ENCODE results near the gene LGR6.
"Not testable (repeated sequence)": the region's sequence is repeated elsewhere in the genome, so short reads cannot be mapped to it uniquely, and the experiment has no call there.

Gene LGR6

GRCh38 chr1:202240226-202240625, 46.6 kb downstream of the LGR6 start:
- DNase-seq (ENCODE audit: low read depth in 2 of 2) = not testable (repeated sequence)

DNA sequence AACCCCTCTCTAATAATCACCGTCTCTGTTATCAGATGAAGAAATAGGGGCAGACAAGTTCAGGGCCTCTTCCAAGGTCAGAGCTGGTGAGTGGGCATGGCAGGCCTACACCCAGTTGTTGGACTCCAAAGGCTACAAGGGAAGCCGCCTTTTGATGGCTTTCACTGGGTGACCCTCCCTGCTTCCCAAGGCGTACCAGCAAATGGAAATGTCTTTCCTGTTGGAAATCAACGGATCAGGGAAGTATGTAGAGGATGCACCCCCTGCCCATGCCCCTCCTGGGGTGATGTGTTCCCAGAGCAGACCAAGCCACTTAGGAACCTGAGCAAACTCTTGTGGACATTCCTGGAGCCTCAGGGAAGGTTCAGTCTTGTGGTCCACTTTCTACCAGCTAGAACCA, 47.4 kb downstream of the LGR6 start:
- no peak for DNase-seq (ENCODE audit: low read depth in 2 of 2)

DNA sequence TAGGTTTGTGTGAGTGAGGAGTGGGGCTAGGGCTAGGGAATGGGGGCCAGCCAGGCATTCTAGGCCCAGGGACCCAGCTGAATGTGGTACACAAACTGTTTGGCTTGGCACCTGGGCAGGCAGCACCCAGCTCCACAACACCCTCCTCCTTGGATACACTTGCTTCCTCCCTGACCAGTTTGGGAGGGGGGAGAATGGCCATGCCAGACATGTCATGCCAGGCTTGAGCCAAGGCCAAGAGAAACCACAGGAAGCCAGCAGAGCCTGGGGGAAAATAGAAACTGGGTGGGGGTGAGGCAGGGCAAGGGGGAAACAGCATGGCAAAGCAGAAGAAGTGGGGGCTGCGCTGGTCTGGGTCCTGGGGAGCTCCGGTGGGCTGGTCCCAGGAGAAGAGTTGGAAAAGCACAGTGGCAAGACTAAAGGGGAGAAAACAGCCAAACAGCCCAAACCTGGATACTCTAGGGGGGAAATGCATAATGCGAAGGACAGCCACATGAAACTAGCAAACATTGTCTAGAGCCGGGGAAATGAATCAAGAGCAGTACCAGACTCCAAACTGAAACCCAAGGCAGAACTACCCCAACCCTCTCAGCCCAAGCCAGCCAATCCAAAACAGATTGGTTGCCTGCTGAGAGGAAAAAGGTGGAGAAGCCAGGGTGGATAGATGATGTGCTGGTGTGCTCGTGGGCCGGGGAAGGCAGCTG, 47.9 kb downstream of the LGR6 start:
- DNase-seq (ENCODE audit: low read depth in 2 of 2) = no peak

GRCh38 chr1:202242080-202242419, 48.5 kb downstream of the LGR6 start:
- no peak for DNase-seq (ENCODE audit: low read depth in 2 of 2)

DNA sequence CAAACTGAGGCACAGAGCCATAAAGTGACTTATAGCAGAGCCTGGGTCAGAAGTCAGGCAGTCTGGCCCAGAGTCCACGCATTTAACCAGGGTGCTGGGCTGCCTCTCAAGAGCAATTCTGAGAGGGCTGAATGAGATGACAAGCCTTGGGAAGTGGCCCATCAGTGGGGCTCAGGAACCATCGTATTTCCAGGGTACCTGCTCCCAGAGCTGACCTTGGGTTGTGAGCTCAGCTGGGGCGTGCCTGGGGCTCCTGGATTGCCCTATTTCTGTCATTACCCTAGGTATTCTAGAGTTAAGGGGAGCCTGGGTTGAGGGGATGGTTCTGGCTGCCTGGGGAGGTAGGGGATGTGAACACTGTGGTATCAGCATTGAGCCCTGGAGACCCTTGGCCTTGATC, 49.4 kb downstream of the LGR6 start:
- DNase-seq (ENCODE audit: low read depth in 2 of 2) = no peak

- DNase-seq (ENCODE audit: low read depth in 2 of 2) = no peak
Measured at GRCh38 chr1:202244841-202245261, 51.3 kb downstream of the LGR6 start.

GRCh38 chr1:202245391-202245790, 51.8 kb downstream of the LGR6 start:
- DNase-seq (ENCODE audit: low read depth in 2 of 2) = no peak

DNA sequence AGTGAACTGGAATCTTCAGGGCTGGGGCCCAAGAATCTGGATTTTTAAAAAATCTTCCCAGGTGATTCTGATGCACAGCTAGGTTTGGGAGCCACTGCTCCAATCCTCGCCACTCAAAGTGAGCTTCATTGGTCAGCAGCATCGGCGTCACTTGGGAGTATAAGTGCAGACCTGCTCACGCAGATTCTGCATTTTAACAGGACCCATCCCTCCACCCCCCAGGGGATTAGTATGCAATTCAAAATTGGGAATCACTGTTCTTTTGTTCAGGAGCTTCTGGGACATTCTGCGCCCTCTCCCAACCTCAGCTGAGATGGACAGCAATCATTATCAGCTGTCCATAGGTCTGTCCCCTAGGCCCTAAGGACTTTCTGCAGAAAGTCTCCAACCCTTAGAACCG, 53.5 kb downstream of the LGR6 start:
- DNase-seq (ENCODE audit: low read depth in 2 of 2) = no peak

- DNase-seq (ENCODE audit: low read depth in 2 of 2) = no peak
Measured at GRCh38 chr1:202247837-202248795, 54.5 kb downstream of the LGR6 start.

DNA sequence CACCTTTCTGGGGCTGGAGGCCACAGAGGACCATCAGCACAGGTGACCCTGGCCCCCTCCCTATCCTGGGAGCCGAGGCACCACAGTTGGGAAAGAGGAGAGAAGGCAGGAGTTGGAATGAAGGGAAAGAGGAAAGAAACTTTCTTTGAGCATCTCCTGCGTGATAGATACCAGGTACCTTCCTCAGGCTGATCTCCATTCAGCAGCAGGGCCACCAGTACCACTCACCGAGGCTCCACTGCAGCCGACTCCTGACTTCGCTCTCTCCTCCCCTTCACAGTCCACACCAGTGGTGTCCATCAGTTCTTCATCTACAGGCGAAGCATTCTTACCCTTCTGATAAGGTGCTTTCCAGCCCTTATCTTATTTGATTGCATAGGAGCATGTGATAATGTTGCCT, 55.3 kb downstream of the LGR6 start:
- no peak for DNase-seq (ENCODE audit: low read depth in 2 of 2)

DNA sequence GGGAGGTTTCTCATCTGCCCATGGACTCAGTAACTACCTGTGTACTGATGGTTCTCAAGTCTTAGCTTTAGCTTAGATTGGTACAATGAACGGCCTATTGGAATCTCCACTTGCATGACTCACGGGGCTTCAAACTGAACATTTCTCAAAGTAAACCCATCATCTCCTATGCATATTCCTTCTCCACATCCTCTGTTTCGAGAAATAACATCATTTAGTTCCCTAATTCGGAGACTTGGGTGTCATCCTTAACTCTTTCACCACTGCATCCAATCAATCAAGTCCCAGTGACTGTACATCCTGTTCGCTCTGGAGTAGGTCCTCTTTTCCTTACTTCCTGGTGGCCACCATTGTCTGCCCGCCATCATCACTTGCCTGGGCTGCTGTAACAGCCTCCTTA, 55.8 kb downstream of the LGR6 start:
- DNase-seq (ENCODE audit: low read depth in 2 of 2) = no peak

GRCh38 chr1:202249846-202250245, 56.2 kb downstream of the LGR6 start:
- no peak for DNase-seq (ENCODE audit: low read depth in 2 of 2)

- no peak for DNase-seq (ENCODE audit: low read depth in 2 of 2)
Measured at GRCh38 chr1:202250982-202251381, 57.4 kb downstream of the LGR6 start.

DNA sequence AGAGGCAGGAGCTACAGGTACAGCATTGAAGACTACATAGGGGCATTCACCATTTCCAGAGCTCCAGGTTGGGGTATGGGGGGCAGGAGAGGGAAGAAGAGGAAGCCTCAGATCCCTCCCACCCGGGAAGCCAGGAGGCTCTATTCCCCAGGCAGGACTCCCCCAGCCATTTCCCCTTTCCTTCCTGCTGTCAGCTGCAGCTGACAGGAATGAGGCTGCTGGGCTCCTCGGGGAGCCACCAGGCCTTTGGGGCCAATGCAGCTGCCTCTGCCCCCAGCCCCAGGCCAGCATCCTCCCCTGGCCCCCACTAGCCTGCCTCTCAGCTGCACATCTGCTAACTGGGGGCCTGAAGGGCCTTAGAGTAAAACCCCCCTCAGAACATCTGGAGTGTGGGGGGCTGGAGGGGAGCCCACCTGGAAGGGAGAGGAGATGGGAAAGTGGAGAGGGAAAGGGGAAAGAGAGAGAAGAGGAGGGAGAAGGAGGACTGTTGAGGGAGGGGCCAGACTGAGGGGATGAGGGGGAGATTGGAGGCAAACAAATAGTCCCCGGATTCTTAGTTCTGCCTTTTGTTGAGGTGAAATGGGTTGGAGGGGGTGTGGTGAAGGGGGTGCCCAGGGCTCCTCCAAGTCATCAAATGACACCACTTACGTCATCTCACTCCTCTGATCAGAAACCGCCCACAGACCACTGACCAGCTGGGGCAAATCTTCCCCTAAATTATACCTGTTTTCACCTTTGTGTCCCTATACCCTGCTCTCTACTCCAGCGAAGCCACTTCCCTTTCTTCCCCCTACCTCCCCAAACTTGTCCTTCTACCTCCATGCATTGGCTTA, 58.0 kb downstream of the LGR6 start:
- no peak for DNase-seq (ENCODE audit: low read depth in 2 of 2)

DNA sequence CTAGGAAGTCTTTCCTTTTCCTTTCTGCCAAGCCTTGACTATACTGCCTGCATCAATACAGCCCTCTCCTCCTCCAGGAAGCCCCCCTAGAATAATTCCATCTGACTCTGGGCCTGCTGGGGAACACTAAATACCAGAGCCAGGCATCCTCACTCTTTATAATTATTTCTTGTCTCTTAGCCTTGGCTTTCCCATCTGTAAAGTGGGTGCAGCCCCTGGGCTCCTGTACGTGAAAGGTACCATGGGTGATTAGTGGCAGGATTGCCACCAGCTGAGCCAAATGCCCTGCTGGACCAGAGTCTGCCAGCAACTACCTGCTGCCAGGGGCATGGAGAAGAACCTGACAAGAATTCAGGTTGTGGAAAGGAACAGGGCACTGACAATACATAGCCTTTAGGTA, 58.7 kb downstream of the LGR6 start:
- DNase-seq (ENCODE audit: low read depth in 2 of 2) = no peak

DNA sequence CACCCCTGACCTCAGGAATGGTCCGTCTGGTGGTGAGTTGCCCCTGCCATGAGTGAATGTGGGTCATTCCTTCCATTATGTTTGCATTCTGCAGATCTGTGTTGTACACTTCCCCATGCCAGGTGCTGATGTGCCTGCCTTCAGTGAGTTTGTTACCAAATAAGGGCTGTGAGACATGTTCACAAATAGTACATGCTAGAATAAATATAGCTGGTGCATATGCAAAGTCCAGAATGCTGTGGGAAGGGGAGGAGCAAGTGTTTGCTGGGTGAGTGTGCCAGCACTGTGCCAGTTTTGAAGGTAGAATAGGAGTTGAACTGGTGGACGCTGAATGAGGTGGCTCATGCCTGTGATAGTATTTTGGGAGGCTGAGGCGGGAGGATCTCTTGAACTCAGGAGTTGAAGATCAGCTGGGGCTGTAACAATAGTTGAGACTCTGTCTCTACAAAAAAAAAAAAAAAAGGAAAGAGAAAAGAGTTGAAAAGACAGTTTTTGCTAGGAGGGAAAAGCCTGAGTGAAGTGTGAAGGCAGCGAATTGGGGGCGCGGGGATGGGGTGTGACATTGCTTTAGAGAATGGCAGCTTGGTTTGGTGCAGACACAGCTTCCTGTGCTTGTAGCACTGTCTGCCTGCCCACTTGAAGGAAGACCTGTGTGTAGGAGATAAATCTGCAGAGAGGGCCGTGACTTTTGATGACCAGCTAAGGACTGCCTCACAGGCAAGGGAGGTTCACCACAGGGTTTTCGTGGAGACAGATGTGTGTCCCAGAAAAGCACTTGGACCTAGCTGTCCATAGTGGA, 61.1 kb downstream of the LGR6 start:
- no peak for DNase-seq (ENCODE audit: low read depth in 2 of 2)

- DNase-seq (ENCODE audit: low read depth in 2 of 2) = no peak
Measured at GRCh38 chr1:202255343-202255742, 61.7 kb downstream of the LGR6 start.

DNA sequence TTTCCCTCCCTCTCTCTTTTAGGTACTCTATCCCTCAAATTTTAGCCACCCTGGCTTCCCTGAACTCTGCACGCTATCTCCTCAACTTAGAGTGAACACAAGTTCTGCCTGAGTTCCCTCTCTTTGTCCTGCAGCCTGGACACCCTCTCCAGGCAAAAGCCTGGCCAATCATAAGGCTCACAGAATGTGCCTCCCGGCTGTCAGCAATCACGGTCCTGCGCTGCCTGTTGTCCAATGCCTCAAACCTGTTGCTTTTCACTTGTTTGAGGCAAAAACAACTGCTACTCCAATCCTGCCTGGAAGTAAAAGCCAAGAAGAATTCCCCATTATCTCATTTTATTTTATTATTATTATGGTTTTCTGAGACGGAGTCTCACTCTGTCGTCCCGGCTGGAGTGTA, 66.1 kb downstream of the LGR6 start:
- DNase-seq (ENCODE audit: low read depth in 2 of 2) = no peak

GRCh38 chr1:202261209-202261958, 67.8 kb downstream of the LGR6 start:
- DNase-seq (ENCODE audit: low read depth in 2 of 2) = not testable (repeated sequence)

DNA sequence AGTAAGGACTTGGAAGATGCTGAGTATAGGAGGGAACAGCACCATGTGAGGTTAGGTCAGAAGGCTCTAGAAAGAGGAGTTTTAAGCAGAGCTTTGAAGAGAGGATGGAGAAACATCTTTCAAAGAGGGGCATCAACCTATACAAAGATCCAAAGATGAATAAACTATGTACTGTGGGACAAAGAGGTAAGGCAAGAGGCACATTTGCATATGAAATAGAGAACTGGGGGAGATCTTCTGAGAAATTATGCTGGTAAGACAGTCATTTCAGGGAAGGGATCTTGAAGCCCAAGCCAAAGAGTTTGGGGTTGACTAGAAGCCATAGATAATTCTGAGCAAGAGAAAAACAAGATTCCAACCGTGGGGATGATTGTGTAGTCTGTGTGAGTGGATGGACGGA, 70.0 kb downstream of the LGR6 start:
- no peak for DNase-seq (ENCODE audit: low read depth in 2 of 2)

DNA sequence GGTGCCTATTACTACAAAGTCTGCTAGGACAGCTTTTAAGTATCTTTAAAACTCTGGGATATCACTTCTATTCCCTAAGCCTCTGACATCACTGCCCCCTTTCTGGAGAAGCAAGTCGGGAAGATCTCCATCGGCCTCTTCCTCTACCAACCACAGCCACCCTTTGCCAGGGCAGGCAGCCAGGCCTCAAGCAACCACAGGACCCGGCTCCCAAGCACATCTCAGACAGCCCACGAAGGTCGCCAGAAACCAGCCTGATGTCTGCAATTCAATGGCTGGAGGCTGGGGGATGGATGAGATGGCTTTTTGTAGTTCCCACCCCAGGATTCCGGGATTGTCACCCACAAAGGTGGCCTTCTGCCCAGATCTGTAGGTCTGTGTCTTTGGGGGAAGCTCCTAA, 70.7 kb downstream of the LGR6 start:
- no peak for DNase-seq (ENCODE audit: low read depth in 2 of 2)

Measured in stimulated activated CD8-positive, alpha-beta memory T cell treated with anti-CD3 and anti-CD28 coated beads, Interleukin-15, amount 100 ng/mL, for 4 hours (primary cell).